Adipose tissue (tissue), 3 donors: ENCODE measurements around the gene ITGAE. TPM values are rescaled to one million over a fixed set of nuclear protein-coding genes. Genes with fewer than 3 reads are reported as not detected.
"Not testable (repeated sequence)": the region's sequence is repeated elsewhere in the genome, so short reads cannot be mapped to it uniquely, and the experiment has no call there.

ENCODE experiments used
- H3K27ac ChIP-seq: one replicate; pipeline ENCODE4 v1.5.1; 2013; ENCODE audit warnings: low read depth, low read length
- WGBS, 3 donors: extraction: QIAGEN DNeasy Blood & Tissue Kit; methylation state at CpG; one replicate each; pipeline ENCODE4 v1.1.7; 2013; 5-methylcytosine and 5-hydroxymethylcytosine counted together
- polyA plus RNA-seq, 3 donors: library from polyadenylated mRNA; stranded (reverse); fragments of 200-250 nt; gene quantifications; one replicate each; pipeline ENCODE4 v1.2.3, GENCODE V29; 2013
- donor health status: healthy with polysubstance abuse.
- donor health status: Bipolar disorder and iron deficiency.
- donor health status: healthy.

Gene ITGAE
- polyA plus RNA-seq, 3 donors = 17.2 to 47.0 (median 41.3) TPM

- no peak overlapping the region for H3K27ac ChIP-seq
- 66 to 88% (median 69%) methylated on average over 9 of the region's 9 CpGs for WGBS, 3 donors
Observed at GRCh38 chr17:3747805-3748204, 53.2 kb downstream of the ITGAE start.

DNA sequence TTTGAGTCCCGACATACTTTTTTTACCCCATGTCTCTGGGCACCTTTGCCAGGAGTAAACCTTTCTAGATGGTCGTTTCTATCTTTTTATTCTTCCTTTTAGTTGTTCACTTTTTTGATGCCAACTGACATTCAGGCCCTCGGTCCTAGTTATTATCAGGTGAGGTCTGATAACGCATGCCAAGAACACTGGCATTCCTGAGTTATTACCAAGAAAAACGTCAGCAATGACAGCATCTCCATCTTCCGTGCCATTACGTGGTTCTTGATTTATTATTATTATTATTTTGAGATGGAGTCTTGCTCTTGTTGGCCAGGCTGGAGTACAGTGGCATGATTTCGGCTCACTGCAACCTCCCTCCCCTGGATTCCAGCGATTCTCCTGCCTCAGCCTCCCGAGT, 55.9 kb downstream of the ITGAE start:
- no peak overlapping the region for H3K27ac ChIP-seq
- WGBS, 3 donors = 76 to 87% (median 83%) methylated on average over 10 of the region's 10 CpGs

- 59 to 78% (median 76%) methylated on average over 3 of the region's 3 CpGs for WGBS, 3 donors
- no peak overlapping the region for H3K27ac ChIP-seq
Observed at GRCh38 chr17:3744014-3744413, 57.0 kb downstream of the ITGAE start.

GRCh38 chr17:3740611-3741073, 60.3 kb downstream of the ITGAE start:
- WGBS, 3 donors = 54 to 67% (median 56%) methylated on average over 14 of the region's 14 CpGs
- no peak overlapping the region for H3K27ac ChIP-seq

- WGBS, 3 donors = 74 to 84% (median 82%) methylated on average over 16 of the region's 16 CpGs
- no peak overlapping the region for H3K27ac ChIP-seq
Observed at GRCh38 chr17:3739422-3740124, 61.4 kb downstream of the ITGAE start.

GRCh38 chr17:3738562-3739295, 62.3 kb downstream of the ITGAE start:
- H3K27ac ChIP-seq = no peak overlapping the region
- WGBS, 3 donors = 22 to 67% (median 58%) methylated on average over 16 of the region's 16 CpGs

DNA sequence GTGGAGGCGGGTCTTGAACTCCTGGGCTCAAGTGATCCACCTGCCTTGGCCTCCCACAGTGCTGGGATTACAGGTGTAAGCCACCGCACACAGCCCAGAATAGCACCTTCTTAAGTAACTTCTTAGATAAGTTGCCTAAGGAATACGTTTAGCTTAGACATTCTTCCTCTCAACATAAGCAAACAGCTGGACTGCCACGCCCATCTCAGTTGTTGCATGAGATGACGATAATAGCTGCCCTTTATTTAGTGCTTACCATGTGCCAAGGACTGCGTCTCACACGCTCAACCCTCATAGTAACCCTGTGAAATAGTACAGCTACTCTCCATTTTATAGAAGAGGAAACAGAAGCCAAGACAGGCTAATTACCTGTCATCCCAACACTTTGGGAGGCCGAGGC, 65.5 kb downstream of the ITGAE start:
- WGBS, 3 donors = 66 to 74% (median 67%) methylated on average over 8 of the region's 8 CpGs
- H3K27ac ChIP-seq = no peak overlapping the region

DNA sequence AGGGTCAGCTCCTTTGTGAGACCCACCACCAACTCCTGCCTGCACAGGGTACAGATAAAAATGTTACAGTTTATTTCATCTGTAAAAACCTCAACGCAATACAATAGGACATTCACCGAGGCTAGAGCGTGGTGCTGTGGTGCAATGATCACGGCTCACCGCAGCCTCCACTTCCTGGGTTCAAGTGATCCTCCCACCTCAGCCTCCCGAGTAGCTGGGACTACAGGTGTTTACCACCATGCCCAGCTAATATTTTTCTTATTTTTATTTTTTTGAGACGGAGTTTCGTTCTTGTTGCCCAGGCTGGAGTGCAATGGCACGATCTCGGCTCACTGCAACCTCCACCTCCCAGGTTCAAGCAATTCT, 66.1 kb downstream of the ITGAE start:
- WGBS, 3 donors = 85 to 94% (median 91%) methylated on average over 10 of the region's 10 CpGs
- H3K27ac ChIP-seq = not testable (repeated sequence)

DNA sequence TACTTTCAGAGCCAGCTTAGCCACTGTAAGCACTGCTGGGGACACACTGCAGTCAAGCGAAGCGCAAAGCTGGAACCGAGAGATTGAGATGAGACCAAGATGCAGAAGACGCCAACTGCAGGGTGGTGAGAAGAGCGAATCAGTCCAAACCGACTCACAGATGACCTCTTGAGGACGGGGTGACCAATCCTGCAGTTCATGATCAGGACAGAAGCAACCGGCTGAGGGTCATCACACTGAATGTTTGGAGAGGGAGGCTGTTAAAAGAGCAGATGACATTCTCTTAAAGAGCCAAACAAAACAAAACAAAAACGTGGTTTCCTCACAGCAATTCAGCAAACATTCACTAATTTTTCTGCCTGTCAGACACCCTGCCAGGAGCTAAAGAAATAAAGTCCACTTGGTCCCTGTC, 68.8 kb downstream of the ITGAE start:
- 44 to 57% (median 51%) methylated on average over 9 of the region's 9 CpGs for WGBS, 3 donors
- no peak overlapping the region for H3K27ac ChIP-seq

DNA sequence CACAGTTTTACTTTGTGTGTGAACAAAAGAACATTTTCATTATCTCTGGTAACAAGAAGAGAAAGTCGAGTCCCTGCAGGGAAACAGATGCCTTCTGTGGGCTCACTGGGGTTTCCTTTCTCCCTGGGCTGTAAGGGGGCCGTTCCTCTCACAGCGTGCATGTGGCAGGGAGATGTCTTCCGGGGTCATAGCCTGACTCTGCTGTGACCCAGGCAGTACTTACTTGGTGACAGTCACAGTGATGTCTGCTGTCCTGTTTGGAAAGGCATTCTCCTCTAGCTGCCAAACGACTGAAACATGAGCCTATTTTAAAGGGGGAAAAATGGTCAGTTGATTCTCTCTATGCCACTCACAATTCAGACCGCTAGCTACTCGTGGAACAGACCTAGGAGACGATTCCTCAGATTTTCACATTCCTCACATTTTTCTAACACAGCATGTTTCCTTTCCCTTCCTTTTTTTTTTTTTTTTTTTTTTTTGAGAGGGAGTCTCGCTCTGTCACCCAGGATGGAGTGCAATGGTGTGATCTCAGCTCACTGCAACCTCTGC, 70.0 kb downstream of the ITGAE start:
- WGBS, 3 donors = 48 to 55% (median 51%) methylated on average over 8 to 9 of the region's 9 CpGs
- H3K27ac ChIP-seq = no peak overlapping the region

GRCh38 chr17:3729881-3730280, 71.1 kb downstream of the ITGAE start:
- H3K27ac ChIP-seq = no peak overlapping the region
- 59 to 97% (median 83%) methylated on average over 6 of the region's 6 CpGs for WGBS, 3 donors

DNA sequence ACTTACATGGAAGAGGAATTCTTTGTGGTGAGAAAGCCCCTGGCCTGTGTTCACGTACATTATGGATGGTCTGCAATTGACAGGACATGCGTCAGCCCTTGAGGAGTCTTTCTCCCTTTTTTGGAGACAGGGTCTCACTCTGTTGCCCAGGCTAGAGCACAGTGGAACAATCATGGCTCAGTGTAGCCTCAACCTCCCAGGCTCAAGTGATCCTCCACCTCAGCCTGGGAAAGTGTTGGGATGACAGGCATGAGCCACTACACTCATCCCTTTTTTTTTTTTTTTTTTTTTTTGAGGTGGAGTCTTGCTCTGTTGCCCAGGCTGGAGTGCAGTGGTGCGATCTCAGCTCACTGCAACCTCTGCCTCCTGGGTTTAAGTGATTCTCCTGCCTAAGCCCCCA, 72.9 kb downstream of the ITGAE start:
- 94 to 100% (median 98%) methylated on average over 3 of the region's 3 CpGs for WGBS, 3 donors
- H3K27ac ChIP-seq = not testable (repeated sequence)

GRCh38 chr17:3727041-3727440, 73.9 kb downstream of the ITGAE start:
- WGBS, 3 donors = 38 to 72% (median 69%) methylated on average over 2 of the region's 2 CpGs
- no peak overlapping the region for H3K27ac ChIP-seq

GRCh38 chr17:3724378-3725077, 76.5 kb downstream of the ITGAE start:
- H3K27ac ChIP-seq = no peak overlapping the region
- 16 to 23% (median 20%) methylated on average over 27 of the region's 27 CpGs for WGBS, 3 donors

DNA sequence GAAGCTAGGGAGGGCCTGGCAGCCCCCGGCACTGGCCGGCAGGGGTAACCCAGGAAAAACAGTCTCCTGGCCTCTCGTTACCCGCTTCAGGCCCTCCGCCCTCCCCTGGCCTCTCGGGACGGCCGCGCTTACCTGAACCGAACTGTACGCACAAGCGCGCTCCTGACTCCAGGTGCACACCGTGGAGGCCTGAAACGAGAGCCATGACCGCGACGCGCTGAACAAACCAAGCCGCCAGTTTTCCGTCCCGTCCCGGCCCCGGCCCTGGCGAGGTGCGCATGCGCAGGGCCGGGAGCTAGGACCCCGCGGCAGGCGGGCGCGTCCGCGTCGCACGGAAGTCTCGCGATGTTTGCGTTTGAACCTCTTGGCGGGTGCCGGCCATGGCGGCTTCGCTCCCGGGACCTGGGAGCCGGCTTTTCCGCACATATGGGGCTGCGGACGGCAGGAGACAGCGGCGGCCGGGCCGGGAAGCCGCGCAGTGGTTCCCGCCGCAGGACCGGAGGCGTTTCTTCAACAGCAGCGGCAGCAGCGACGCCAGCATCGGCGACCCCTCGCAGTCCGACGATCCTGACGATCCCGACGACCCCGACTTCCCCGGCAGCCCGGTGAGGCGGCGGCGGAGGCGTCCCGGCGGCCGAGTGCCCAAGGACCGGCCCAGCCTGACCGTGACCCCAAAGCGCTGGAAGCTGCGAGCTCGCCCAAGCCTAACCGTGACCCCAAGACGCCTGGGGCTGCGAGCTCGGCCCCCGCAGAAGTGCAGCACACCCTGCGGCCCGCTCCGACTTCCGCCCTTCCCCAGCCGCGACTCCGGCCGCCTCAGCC, 77.2 kb downstream of the ITGAE start, which contains the start of gene HASPIN:
Gene HASPIN, plus strand, starts transcription at position 348 of the 822 bp plus-strand sequence. Its CDS starts 33 bp downstream, at position 381.
- WGBS, 3 donors = 0 to 1% (median 1%) methylated on average over 87 to 98 of the region's 98 CpGs
- H3K27ac ChIP-seq = peak within 1 kb of the TSS; percentile 13

GRCh38 chr17:3723188-3723555, 77.8 kb downstream of the ITGAE start:
- WGBS, 3 donors = 1 to 2% (median 2%) methylated on average over 13 of the region's 13 CpGs
- H3K27ac ChIP-seq = no peak overlapping the region

GRCh38 chr17:3722716-3723115, 78.3 kb downstream of the ITGAE start:
- no peak overlapping the region for H3K27ac ChIP-seq
- WGBS, 3 donors = 18 to 27% (median 23%) methylated on average over 6 of the region's 6 CpGs

DNA sequence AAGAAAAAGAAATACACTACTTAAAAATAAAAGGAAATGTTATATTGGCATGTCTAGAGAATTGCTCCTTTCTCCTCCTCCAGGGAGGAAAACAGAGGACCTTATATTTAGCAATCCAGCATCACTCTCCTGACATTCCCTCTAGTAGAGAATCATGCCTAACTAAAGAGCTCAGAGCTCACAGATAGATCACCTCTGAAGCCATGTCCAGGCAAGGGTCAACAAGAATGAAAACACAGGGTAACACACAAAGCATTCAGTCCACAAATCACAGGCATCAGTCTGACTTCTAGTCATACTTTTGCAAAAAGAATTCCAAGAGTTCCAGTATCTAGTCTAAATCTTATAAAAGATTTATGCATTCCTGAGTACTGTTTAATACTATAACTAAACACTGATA, 81.7 kb downstream of the ITGAE start:
- H3K27ac ChIP-seq = no peak overlapping the region
